ENCODE measurements around the gene TMEM120B.

GRCh38 chr12:121748571-121749265 lies 36.2 kb downstream of the TMEM120B start:
- TF ChIP-seq CTCF (IDR thresholded peaks at IDR 0.05; ENCODE audit: low read length) (no peak), EZH2 (IDR thresholded peaks at IDR 0.05; ENCODE audit: borderline replicate concordance, low read length) (no peak)

Data from OCI-LY1 (cell line).